HG03378 (cell line): Measurements from ENCODE around the gene IQGAP1.

Experiments used
- ATAC-seq: cut with Tn5 transposase; IDR thresholded peaks from one replicate; pipeline ENCODE4 v1.9.1; 2021; ENCODE audit warnings: mild to moderate bottlenecking, moderate library complexity; ENCODE audit not compliant: unreplicated experiment

IQGAP1 gene

GRCh38 chr15:90432253-90432652 lies 44.2 kb downstream of the IQGAP1 start:
- ATAC-seq = no peak

GRCh38 chr15:90435652-90436337 lies 47.8 kb downstream of the IQGAP1 start:
- no peak for ATAC-seq

DNA sequence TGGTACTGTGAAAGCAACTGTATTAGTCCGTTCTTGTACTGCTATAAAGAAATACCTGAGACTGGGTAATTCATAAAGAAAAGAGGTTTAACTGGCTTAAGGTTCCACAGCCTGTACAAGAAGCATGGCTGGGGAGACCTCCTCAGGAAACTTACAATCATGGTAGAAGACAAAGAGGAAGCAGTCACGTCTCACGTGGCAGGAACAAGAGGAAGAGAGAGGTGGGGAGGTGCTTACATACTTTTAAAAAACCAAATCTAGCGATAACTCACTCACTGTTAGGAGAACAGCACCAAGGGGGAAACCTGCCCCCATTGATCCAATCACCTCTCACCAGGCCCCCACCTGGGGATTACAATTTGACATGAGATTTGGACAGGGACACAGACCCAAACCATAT lies 48.9 kb downstream of the IQGAP1 start:
- no peak for ATAC-seq

GRCh38 chr15:90437516-90437915 lies 49.5 kb downstream of the IQGAP1 start:
- ATAC-seq = no peak

- no peak for ATAC-seq
Measured at GRCh38 chr15:90439946-90440345, 51.9 kb downstream of the IQGAP1 start.

GRCh38 chr15:90441027-90441426 lies 53.0 kb downstream of the IQGAP1 start:
- ATAC-seq = no peak

DNA sequence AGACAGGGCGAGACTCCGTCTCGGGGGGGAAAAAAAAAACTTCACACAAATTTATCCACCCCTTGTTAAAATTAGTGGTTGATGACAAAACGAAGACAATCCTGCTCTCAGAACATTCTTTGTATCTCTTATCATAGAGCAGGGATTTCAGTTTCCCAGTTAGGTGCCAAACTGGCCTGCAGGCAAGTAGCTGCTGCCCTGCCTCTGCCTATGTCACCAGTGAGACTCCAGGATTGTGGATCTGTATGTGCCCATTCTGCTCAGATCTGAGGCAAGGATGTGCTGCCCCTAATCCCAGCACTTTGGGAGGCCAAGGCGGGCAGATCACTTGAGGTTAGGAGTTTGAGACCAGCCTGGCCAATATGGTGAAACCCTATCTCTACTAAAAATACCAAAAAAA lies 54.4 kb downstream of the IQGAP1 start:
- ATAC-seq = no peak

DNA sequence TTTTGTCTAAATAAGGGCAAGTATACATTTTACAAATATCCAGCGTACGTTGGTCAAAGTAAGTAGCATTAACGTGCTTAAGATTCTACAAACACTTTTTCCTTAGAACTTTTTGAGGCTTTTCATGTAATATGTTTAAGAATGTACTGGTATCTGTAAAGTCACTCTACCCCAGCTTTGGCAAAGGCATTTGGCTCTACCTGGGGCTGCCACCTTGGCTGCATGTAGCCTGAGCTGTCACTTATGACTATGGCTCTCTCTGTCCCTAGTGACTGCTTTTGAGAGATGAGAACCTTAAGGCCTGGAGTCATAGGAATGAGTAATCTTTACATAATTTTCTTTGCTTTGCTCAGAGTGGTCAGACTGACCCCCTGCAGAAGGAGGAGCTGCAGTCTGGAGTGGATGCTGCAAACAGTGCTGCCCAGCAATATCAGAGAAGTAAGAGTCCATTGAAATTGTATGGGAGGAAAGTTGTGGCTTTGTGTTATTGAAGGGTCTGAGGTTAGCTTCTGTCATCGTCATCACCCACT lies 61.2 kb downstream of the IQGAP1 start:
- no peak for ATAC-seq

GRCh38 chr15:90451053-90451850 lies 63.2 kb downstream of the IQGAP1 start:
- no peak for ATAC-seq

DNA sequence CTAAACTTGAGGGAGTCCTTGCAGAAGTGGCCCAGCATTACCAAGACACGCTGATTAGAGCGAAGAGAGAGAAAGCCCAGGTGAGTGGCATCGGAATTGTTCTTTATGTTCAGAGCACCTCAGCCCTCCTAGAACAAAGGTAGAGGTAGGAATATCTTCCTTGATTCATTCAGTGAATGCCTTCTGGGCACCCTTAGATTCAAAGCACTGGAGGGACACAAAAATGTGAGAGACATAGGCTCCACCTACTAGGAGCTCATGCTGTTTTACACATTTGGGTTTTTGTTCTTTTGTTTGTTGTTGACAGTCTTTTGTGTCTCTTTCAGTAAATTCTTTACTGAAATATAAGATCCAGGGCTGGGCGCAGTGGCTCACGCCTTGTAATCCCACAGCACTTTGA lies 68.2 kb downstream of the IQGAP1 start:
- ATAC-seq = no peak

DNA sequence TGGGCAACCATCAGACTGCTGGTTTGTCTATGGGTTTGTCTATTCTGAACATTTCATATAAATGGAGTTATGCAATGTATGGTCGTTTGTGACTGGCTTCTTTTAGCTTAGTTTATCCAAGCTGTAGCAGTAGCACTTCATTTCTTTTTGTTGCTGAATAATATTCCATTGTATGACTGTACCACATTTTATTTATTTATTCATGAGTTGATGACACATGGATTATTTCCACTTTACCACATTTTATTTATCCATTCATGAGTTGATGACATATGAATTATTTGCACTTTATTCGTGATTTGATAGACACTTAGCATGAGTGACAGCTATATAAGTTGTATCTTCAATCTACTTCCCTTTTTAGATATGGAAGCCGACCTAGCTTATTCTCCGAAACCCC lies 70.0 kb downstream of the IQGAP1 start:
- ATAC-seq = no peak

DNA sequence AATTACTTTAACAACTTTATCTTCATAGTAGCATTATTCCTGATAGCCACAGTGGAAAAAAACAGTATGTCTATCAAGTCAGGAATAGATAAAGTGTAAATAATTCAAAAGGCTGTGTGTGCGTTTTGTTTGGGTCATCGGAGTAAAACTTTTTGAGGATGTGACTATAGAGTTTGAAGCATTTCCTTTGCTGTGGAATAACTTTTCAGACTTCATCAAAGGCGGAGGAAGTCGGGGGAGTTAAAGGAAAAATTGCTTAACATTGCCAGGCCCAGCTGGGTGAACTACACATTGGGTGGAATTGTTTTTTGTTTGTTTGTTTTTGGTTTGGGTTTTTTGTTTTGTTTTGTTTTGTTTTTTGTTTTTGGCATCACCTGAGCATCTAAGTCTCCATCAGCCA lies 71.3 kb downstream of the IQGAP1 start:
- ATAC-seq = no peak

DNA sequence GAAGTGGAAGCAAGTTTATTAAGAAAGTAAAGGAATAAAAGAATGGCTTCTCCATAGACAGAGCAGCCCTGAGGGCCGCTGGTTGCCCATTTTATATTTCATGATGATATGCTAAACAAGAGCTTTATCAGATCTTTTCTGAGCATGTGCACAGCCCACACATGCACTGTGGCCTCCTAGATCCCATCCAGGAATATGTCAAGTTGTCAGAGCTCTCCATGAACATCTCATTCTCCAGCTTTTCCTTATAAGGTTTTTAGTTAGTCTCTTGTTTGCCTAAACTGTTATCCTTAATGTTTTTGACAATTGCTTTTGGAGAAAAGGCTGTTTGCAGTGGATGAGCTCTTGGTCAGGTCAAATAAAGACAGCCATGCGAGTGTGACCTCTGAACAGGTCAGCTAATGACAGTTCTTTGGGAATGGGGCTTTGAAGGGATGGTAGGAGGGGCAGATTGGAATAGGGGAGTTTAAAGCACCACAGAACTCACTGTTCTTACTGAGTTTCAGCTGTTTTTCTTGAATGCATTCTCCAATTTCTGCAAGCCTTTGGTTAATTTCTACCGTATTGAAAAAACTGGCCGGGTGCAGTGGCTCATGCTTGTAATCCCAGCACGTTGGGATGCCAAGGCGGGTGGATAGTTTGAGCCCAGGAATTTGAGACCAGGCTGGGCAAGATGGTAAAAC lies 72.2 kb downstream of the IQGAP1 start:
- ATAC-seq = no peak

DNA sequence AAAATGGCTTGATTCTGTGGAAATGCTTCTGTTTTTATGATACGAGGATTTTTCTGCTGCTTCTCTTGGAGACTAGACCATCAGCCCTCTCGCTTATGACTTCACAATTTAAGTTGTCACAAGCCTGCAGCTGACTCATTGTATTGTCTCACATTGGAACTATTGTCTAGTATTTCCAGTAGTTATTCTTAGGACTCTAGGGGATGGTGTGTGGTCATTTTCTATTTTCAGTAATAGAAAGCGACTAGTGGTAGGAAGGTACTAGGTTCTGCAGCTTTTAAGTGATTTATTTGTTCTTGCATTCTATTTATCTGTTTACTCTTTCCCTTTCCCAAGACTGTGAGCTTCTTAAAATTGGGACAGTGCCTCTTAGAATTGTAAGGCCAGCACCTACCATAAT lies 75.3 kb downstream of the IQGAP1 start:
- ATAC-seq = peak; percentile 45

DNA sequence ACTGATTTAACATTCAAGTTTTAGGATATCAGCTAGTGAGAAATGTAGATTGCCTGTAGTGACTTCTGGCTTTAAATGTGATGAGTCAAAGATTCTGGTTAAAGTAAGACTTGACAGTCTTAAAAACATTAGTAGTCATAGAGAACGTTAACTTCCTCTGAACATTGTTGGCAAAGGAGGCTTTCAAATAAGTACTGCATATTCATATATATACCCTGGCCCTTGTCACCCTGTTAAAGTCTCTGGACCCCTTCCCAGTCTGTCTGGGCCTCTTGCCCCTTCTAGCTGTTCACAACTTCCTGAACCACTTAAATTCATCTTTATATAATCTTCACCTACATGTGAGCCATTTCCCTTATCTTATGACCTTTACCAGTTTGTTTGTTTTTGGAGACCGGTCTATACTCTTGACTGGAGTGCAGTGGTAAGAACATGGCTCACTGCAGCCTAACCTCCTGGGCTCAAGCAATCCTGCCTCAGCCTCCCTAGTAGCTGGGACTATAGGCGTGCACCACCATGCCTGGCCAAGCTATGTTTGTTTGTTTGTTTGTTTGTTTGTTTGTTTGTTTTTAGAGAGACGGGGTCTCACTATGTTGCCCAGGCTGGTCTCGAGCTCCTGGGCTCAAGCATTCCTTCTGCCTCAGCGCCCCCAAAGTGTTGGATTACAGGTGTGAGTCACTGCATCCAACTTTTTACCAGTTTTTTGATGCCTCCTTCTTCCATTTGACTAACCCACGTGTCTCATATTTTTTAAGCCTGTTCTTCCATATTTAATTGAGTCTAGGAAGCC lies 77.3 kb downstream of the IQGAP1 start:
- no peak for ATAC-seq

DNA sequence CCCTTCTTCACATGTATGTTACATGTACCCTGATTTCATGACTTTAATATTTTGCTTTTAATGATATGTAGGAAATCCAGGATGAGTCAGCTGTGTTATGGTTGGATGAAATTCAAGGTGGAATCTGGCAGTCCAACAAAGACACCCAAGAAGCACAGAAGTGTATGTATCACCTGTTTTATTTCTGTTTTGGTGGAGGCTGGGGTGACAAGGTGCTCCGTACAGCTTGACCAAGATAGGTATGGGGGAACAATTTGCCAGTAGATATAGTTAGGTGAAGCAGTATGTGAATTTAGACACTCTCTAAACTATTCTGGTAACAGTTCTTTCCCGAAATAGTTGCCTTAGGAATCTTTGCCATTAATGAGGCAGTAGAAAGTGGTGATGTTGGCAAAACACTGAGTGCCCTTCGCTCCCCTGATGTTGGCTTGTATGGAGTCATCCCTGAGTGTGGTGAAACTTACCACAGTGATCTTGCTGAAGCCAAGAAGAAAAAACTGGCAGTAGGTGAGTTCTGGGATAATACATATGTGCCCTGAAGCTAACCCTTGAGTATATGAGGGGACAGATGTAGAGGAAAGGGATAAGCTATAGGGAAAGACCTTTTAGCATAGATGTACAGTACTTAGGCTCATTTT lies 78.0 kb downstream of the IQGAP1 start:
- no peak for ATAC-seq

DNA sequence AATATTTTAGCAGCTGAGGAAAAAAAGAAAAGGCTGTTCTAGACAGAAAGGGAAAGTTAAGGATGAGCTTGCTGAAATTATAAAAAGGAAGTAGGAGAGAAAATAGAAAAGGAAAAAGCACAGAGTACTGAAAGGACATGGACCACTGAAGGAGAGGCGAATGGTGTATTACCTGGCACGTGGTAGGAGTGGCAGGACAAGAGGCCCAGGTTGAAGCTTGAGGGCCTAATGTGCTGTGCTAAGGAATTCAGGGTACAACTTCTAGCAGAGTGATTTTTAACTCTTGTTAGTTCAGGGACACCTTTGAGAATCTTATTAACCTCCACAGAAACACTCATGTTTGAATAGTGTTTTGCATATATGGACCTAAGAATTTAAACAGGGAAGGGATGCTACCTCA lies 81.7 kb downstream of the IQGAP1 start:
- ATAC-seq = no peak

DNA sequence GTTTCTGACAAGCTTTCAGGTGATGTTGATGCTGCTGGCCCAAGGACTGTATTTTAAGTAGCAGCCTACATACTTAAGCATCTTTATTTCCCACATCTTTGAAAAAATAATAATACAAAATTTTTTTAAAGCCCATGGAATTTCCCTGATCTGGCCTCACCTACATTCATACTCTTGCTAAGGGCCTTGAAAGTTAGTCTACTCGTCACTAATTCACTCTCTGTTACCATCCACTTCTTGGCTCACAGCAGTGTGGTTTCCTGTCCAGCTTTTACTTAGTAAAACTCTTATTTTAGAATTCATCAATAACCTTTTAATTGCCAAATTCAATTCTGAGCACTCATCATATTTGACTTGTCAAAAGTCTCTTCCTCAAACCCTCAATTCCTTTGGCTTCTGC lies 82.4 kb downstream of the IQGAP1 start:
- no peak for ATAC-seq

DNA sequence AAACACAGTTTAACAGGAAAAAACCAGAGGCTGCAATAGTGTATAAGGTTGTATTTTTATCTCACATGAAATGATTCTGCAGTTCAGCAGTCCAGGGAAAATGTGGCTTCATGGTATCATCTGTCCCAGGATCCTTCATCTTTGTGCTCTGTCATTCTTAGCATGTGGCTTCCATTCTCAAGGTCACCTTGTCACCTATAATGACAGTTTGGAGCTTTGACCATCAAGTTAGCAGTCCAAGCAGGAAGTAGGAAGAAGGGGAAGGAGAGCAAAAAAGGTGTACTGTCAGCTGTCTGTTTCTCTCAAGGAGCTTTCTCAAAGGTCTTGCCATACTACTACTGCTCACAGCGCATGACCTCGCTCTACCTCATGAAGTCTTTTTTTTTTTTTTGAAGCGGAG lies 83.1 kb downstream of the IQGAP1 start:
- no peak for ATAC-seq

DNA sequence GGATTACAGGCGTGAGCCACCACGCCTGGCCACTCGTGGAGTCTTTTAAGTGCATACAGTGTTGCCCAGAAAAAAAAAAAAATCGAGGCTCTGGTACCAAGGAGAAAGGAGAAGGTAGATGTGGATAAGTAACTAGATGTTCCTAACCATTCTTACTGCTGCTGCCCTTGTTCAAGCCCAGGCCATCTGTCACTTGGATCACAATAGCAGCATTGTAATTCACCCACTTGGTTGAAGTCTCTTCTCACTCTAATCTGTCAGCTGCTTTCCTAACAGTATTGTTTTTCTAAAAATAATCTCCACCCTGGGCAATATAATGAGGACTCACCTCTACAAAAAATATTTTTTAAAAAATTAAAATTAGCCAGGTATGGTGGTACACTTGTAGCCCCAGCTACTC lies 83.7 kb downstream of the IQGAP1 start:
- no peak for ATAC-seq
